ENCODE data around the gene ABCC2.
A peak's percentile ranks its signal among the peaks of the same experiment; 100 is the strongest.
"Not testable (repeated sequence)": the region's sequence is repeated elsewhere in the genome, so short reads cannot be mapped to it uniquely, and the experiment has no call there.

The ABCC2 gene

DNA sequence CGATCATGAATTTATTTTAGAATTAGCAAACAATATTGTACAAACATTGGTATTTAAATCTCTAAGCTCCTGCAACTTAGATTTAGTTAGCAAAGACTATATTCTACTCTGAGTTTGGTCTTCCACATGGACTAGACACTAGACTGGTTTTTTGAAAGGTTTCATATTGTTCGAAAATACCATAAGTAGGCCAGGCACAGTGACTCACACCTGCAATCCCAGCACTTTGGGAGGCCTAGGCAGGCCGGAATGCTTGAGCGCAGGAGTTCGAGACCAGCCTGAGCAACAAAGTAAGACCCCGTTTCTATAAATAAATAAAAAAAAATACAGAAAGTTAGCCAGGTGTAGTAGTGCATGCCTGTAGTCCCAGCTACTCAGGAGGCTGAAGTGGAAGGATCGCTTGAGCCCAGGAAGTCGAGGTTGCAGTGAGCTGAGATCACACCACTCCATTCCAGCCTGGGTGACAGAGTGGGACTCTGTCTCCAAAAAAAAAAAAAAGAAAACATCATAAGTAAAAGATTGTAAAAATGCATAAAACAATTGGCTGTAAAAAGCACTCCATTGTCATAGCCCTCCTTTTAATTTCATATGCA, 73.1 kb downstream of the ABCC2 start:
- TF ChIP-seq CTCF (IDR thresholded peaks at IDR 0.05; ENCODE audit: insufficient read depth, low read depth, low read length, missing control alignments), result no peak
- no peak overlapping the region for H3K4me3 ChIP-seq (ENCODE audit: low read depth, low read length)
- DNase-seq (ENCODE audit: low read depth), result no peak

DNA sequence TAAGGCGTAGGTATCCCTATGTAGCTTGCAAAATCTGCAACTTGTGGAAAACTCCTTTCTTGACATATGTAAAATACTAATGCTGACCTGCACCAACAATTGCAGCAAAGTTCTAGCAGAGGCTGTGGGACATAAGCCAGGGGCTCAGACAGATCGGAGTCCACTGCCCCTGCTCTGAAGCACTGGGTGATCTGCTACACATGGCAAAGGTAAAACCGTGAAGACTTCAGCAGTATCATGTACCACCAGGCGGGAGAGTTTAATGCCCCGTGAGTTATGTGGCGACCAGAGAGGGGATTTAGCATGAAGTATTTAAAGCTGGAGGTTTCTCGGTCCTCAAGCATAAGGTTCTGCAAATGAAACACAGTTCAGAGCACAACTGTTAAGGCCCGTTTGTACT, 76.4 kb downstream of the ABCC2 start:
- DNase-seq (ENCODE audit: low read depth), result no peak
- no peak for TF ChIP-seq CTCF (IDR thresholded peaks at IDR 0.05; ENCODE audit: insufficient read depth, low read depth, low read length, missing control alignments)
- H3K4me3 ChIP-seq (ENCODE audit: low read depth, low read length), result no peak overlapping the region

DNA sequence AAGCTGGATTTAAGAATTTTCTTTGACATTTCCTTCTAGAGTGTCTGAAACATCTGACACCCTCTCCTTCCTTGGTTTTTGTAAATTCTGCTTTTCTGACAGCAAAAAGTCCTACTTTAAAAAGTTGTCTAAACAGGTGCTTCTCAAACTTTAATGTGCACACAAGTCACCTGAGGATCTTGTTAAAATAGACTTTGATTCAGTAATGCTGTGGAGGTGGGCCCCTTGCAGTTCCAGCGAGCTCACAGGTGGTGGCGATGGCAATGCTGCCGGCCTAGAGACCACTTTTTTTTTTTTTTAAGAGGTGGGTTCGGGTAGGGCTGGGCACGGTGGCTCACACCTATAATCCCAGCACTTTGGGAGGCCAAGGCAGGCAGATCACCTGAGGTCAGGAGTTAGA, 77.1 kb downstream of the ABCC2 start:
- H3K4me3 ChIP-seq (ENCODE audit: low read depth, low read length), result no peak overlapping the region
- DNase-seq (ENCODE audit: low read depth), result peak; percentile 48
- TF ChIP-seq CTCF (IDR thresholded peaks at IDR 0.05; ENCODE audit: insufficient read depth, low read depth, low read length, missing control alignments), result peak; percentile 41

- TF ChIP-seq CTCF (IDR thresholded peaks at IDR 0.05; ENCODE audit: insufficient read depth, low read depth, low read length, missing control alignments), result no peak
- no peak for DNase-seq (ENCODE audit: low read depth)
- H3K4me3 ChIP-seq (ENCODE audit: low read depth, low read length), result no peak overlapping the region
Observed at GRCh38 chr10:99860466-99860865, 78.0 kb downstream of the ABCC2 start.

DNA sequence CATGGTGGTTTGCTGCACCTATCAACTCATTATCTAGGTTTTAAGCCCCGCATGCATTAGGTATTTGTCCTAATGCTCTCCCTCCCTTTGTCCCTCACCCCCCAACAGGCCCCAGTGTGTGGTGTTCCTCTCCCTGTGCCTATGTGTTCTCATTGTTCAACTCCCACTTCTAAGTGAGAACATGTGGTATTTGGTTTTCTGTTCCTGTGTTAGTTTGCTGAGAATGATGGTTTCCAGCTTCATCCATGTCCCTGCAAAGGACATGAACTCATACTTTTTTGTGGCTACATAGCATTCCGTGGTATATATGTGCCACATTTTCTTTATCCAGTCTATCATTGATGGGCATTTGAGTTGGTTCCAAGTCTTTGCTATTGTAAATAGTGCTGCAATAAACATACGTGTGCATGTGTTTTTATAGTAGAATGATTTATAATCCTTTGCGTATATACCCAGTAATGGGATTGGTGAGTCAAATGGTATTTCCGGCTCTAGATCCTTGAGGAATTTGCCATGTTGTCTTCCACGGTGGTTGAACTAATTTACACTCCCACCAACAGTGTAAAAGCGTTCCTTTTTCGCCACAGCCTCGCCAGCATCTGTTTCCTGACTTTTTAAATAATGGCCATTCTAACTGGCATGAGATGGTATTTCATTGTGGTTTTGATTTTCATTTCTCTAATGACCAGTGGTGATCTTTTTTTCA, 81.2 kb downstream of the ABCC2 start:
- DNase-seq (ENCODE audit: low read depth); H3K4me3 ChIP-seq (ENCODE audit: low read depth, low read length): not testable (repeated sequence)

DNA sequence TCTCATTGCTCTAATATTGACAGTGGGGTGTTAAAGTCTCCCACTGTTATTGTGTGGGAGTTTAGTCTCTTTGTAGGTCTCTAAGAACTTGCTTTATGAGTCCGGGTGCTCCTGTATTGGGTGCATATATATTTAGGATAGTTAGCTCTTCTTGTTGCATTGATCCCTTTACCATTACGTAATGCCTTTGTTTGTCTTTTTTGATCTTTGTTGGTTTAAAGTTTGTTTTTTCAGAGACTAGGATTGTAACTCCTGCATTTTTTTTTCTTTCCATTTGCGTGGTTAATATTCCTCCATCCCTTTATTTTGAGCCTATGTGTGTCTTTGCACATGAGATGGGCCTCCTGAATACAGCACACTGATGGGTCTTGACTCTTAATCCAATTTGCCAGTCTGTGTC, 84.8 kb downstream of the ABCC2 start:
- H3K4me3 ChIP-seq (ENCODE audit: low read depth, low read length), result not testable (repeated sequence)

GRCh38 chr10:99869581-99870122, 87.2 kb downstream of the ABCC2 start:
- no peak overlapping the region for H3K4me3 ChIP-seq (ENCODE audit: low read depth, low read length)
- no peak for DNase-seq (ENCODE audit: low read depth)

More for the DNA sequence above, 84.8 kb downstream of the ABCC2 start:
- not testable (repeated sequence) for DNase-seq (ENCODE audit: low read depth)

More at GRCh38 chr10:99869581-99870122, 87.2 kb downstream of the ABCC2 start:
- TF ChIP-seq CTCF (IDR thresholded peaks at IDR 0.05; ENCODE audit: insufficient read depth, low read depth, low read length, missing control alignments), result no peak

All from GM12865 (cell line).